NB4 (cell line): ENCODE data around the gene LMCD1.

Source experiments
- DNase-seq: peaks from one replicate; pipeline ENCODE4 v3.0.0; 2010; ENCODE audit warnings: low read depth
- H3K4me3 ChIP-seq: one replicate; pipeline ENCODE4 v1.5.1; 2011; ENCODE audit warnings: mild to moderate bottlenecking, low read depth, low read length, moderate library complexity
- MYC ChIP-seq: IDR thresholded peaks from 2 replicates; pipeline ENCODE4 v1.6.1; 2011; ENCODE audit warnings: low read depth, low read length
- POLR2A ChIP-seq: IDR thresholded peaks from 2 replicates; pipeline ENCODE4 v1.6.1; 2011; ENCODE audit warnings: mild to moderate bottlenecking; ENCODE audit not compliant: insufficient read length; ENCODE audit errors: extremely low read depth
- TF ChIP-seq, protein P1 (sequence below): IDR thresholded peaks from one replicate; pipeline ENCODE4 v1.5.1; 2012; ENCODE audit warnings: low read depth, low read length
- TF ChIP-seq, protein P2 (sequence below): IDR thresholded peaks from 2 replicates; pipeline ENCODE4 v1.6.1; 2011; ENCODE audit warnings: low read depth, low read length

The LMCD1 gene

DNA sequence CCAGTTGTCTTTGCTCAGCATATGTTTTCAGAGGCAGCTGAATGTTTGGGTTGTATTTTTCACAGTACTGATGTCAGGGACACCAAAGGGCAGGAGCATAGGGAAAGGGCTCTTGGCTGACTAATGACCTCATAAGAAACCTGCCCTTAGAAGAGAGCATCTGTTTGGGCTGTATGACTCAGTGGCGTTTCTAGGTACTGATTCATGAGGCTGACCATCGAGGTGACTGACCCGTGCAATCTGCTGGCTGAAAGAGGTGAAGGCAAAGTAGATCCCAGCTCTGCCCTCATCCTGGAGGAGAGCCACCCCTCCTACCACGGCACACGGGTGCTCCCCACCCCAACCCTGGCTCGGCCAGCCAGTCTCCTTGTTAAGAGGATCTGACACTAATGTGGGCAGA lies 8.3 kb downstream of the LMCD1 start:
- no peak for DNase-seq
- TF ChIP-seq MYC, result no peak
- TF ChIP-seq, protein P1, sequence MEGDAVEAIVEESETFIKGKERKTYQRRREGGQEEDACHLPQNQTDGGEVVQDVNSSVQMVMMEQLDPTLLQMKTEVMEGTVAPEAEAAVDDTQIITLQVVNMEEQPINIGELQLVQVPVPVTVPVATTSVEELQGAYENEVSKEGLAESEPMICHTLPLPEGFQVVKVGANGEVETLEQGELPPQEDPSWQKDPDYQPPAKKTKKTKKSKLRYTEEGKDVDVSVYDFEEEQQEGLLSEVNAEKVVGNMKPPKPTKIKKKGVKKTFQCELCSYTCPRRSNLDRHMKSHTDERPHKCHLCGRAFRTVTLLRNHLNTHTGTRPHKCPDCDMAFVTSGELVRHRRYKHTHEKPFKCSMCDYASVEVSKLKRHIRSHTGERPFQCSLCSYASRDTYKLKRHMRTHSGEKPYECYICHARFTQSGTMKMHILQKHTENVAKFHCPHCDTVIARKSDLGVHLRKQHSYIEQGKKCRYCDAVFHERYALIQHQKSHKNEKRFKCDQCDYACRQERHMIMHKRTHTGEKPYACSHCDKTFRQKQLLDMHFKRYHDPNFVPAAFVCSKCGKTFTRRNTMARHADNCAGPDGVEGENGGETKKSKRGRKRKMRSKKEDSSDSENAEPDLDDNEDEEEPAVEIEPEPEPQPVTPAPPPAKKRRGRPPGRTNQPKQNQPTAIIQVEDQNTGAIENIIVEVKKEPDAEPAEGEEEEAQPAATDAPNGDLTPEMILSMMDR, result no peak
- no peak for TF ChIP-seq POLR2A
- TF ChIP-seq, protein P2, sequence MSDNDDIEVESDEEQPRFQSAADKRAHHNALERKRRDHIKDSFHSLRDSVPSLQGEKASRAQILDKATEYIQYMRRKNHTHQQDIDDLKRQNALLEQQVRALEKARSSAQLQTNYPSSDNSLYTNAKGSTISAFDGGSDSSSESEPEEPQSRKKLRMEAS, result no peak
- H3K4me3 ChIP-seq, result no peak overlapping the region

DNA sequence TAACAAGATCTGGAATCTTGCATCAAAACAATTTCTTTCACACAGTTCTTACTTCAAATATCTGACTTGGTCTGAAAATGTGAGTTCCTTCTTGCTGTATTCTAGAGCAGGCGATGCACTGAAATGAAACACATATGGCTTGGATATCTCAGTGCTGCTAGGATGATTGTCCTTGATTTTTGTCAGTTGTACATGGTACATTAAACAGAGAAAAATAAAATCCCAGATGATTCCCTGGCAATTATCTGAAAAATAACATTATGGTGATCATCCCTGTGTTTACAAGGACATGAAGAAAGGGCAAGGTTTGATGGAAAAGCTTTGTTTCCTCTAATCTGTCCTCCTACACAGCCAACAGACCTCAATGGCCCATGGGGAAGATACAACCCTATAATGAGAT lies 10.6 kb downstream of the LMCD1 start:
- H3K4me3 ChIP-seq, result no peak overlapping the region
- TF ChIP-seq, protein P1, result no peak
- TF ChIP-seq MYC (no peak), POLR2A (no peak)
- TF ChIP-seq, protein P2, result no peak
- DNase-seq, result no peak

DNA sequence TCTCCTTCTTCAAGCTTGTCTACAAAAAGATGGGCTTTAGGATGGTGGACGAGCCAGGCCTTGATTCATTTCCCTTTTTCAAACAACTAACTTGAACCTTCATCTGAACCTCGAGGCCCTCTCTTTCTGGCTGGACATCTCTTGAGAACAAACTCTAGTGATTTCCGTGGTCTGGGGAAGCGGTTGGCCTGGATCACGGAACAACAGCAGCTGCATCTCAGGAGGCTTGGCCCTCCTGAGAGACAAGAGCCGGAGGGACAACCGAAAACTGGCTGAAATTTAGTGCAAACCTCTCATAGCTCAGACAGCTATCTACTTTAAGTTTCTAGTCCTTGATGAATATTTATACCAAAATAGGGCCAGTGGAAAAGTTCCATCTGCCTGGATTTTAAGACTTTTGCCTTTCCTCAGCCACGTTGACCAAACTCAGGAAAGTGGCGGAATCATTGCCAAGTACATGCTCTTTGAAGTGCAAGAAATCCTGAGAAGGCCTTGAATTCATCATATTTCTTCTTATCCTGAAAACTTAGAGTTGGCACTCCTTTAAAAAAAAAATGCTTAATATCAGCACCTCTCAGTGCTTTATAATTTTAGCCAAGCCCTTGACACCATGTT lies 14.5 kb downstream of the LMCD1 start:
- no peak overlapping the region for H3K4me3 ChIP-seq
- DNase-seq, result no peak
- TF ChIP-seq MYC (no peak), POLR2A (no peak)
- TF ChIP-seq, protein P2, result no peak
- TF ChIP-seq, protein P1, result no peak

DNA sequence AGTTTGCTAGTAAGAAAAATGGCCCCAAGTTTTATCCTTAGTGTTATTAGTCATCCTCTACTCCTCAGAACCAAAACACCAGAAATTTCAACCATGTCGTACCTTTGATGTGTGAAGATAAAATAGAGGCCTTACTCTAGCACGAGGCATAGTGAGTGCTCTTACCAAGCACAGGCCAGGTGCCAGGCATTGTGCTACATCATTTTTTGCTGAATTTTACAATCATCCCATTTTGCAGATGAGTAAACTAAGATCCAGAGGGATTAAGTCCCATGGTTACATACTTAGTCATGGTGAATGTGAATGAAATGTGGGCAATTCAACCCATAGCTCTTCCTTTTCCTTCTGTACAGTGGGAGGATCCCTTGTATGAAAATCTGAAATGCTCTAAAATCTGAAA lies 15.2 kb downstream of the LMCD1 start:
- DNase-seq, result no peak
- TF ChIP-seq POLR2A, result no peak
- TF ChIP-seq, protein P1, result no peak
- no peak for TF ChIP-seq MYC
- TF ChIP-seq, protein P2, result no peak

DNA sequence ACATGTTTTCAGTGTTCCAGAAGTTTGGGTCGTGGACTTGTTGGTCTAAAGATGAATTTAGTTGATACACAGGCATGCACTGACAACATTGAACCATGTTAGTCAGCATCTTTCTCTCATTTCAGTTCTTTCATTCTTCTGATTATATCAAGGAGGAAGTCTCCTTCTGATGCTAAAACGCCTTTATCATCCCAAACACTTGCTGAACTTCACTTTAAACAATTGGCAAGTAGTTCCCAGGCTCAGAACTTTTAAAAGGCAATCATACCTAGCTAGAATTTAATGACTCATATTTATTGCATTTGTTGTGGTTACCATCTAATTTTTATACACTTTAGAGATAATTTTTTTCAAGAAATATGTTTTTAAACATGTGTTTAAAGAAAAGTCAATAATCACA lies 15.9 kb downstream of the LMCD1 start:
- TF ChIP-seq, protein P1, result no peak
- TF ChIP-seq MYC (no peak), POLR2A (no peak)
- TF ChIP-seq, protein P2, result no peak

More for the DNA sequence above, 15.2 kb downstream of the LMCD1 start:
- no peak overlapping the region for H3K4me3 ChIP-seq

More for the DNA sequence above, 15.9 kb downstream of the LMCD1 start:
- no peak for DNase-seq
- H3K4me3 ChIP-seq, result no peak overlapping the region
